ENCODE measurements around the gene NXPH4. TPM values are rescaled to one million over a fixed set of nuclear protein-coding genes. Genes with fewer than 3 reads are reported as not detected.

The NXPH4 gene
- total RNA-seq, 1 donor from 2014 or later = under 0.01 TPM

DNA sequence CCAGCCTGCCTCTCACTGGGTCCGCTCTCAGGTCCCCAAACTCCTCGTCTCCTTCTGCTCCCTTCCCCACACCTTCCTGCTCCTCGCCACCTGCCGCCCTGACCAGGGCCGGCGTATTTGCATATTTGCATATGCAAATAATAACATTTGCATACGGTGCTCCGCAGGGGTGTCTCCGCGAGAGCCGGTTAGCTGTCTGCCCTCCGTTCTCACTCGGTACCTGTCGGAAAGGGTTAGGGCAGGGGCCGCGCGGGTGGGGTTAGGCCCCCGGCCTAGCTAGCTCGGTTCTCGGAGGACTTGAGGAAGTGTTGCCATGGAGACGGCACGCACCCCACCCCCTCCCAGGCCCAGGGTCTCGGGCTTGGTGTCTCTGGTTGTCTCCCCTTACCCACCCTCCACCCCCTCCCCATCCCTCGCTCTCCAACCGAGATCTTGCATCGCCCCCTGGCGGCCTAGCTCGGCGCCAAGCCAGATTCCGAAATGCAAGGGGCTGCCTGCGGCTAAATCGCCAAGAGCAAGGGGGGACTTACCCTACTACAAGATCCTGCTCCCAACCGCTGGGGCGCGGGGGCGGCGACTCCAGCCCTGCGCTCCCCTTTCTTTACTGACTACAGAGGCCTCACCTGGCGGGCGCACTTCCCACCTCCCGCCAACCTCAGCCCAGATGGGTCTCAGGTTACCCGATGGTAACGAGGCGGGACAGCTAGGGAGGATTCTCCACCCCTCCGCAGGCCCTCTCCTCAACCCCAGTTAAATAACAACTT, 26.3 kb downstream of the NXPH4 start:
- peak in 1 of 2 donors; percentile 53 for DNase-seq (ENCODE audit: low read depth in 2 of 2)

DNA sequence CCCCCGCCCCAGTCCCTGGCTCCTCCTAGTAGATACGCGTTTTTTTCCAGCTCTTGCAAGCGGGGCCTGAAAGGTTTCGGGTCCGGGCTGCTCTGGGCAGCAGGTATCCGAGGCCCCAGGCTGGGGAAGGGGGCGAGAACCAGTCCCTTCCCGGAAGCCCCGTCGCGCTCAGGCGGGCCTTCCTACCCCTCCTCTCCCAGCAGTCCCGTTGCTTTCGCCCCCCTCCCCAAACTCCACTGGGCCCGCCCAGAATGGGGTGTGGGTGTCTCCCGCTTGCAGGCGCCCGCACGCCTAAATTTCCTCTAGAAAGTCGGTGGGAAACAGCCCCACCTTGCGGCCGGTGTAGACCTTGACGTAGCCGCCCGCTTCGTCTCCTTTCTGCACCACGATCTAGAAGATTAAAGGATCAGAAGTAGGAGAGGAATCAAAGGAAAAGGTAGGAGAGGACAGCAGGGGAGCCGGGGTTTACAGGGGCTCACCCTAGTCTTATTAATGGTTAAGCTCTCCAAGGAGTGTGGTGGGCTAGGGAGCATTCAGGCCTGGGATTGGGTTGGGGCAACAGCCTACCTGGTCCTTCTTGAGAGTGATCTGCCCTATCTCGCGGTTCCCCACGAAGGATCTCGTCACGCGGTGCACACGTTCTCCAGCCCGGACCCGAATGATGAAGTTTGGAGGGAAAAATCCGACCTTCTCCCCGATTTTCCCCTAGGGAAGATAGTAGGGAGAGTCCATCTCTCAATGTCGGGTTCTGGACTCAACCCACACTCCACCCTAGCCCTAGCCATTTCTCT, 27.1 kb downstream of the NXPH4 start:
- DNase-seq (ENCODE audit: low read depth in 2 of 2) = peak; percentile 25 to 63

DNA sequence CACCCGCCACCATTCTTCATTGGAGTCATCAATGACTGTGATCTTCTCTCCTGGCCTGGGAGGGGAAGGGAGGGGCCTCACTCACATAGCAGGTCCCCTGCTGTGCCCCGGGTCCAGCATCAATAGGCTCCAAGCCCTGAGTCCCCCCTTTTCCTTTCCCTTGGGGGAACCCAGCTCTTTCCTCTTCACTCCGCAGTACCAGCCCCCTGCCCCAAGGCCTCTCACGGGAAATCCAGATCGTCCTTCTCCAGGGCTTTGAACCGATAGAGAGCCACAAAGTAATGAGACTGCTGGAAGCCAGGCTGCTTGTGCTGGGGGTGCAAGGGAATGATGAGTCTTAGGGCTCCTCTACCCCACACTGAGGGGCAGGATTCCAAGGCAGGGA, 27.7 kb downstream of the NXPH4 start:
- DNase-seq (ENCODE audit: low read depth in 2 of 2) = no peak

DNA sequence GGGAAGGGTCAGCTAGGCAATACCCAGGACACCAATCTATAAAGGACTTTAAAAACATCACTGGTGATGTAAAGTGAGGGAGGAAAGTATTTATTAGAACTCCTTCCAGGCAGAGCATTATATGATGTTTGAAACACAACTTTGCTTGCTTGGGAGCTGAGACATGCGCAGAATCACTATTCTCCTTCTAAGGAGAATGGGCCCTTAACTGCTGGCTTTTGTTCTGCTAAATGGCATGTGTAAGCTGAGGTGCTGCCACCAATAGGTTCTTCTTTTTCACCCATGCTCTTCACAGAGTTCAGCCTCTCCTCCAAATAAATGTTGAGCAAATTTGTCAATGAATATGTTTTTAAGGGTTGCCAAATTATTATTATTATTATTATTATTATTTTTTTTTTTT, 30.4 kb downstream of the NXPH4 start:
- DNase-seq (ENCODE audit: low read depth in 2 of 2) = no peak

DNA sequence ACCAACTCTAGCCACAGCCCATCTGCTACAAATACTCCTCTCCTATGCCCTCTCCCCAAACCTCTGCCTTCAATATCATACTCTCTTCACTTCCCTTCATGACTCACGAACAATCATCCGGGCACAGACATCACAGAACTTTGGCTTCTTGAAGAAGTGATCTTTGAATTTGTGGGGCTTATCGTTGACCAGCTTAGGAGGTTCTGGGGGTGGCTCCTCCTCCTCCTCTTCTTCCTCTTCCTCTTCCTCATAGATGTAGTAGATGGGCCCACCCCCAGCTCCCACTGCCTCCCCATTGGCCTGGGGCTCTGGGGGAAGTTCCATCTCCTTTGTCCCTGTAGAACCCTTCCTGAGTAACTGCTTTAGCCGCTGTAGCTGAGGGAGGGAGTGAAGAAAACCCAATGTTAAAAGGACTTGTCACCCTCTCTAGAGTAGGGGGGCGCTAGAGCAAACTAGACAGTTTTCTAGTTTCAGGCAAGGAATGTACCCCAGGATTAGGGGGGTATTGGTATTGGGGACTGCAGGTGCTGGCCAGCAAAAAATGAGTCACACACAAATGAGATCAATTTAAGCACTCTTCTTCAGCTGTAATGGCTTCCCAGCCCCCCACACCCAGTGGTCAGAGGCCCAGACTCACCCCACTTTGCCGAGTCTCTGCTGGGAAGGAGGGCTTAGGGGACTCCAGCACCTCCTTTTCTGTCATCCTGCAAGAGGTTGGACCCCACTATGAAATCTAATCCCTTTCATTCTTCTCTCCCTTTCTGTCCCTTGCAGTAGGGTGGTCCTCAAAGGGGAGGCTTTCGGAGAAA, 32.5 kb downstream of the NXPH4 start:
- DNase-seq (ENCODE audit: low read depth in 2 of 2) = no peak

DNA sequence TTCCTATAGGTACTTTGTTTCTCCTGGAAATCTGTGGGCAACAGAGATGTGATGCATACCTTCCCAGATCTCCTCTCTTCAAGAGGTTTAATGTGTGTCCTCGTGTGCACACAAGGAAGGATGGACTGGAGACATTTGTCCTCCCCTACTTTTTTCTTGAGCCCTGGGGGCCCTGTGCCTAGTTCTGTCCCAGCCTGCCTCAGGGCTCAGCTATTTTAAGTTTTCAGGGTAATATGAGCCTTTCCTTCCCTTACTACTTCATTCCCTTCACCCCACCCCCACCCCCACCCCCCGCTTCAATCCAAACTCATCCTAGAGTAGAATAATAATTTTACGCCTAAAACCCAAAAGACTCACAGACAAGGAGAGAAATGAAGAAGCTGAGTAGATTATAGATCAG, 33.9 kb downstream of the NXPH4 start:
- no peak for DNase-seq (ENCODE audit: low read depth in 2 of 2)

DNA sequence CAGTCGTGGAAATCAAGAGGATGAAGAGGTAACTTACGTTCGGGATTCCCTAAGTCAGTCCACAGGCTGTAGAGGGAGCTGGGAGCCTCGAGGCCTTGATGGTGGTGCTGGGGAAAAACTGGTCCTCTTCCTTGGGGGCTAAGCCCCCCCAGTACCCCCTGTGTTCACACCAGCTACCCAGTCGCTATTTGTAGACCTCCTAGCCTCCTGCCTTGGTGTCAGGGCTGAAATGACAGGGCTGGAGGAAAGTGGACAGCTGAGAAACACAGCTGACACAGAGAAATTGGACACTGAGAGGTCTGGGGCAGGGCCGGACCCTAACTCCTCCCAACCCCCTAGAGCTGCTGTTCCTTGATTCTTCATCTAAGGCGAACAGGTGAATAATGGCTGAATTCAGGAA, 34.4 kb downstream of the NXPH4 start, which contains the start of gene STAC3:
Gene STAC3, minus strand, starts transcription at position 232 of the 400 bp plus-strand sequence. CDS start 1,551 bp downstream, outside the sequence.
- no peak for DNase-seq (ENCODE audit: low read depth in 2 of 2)

DNA sequence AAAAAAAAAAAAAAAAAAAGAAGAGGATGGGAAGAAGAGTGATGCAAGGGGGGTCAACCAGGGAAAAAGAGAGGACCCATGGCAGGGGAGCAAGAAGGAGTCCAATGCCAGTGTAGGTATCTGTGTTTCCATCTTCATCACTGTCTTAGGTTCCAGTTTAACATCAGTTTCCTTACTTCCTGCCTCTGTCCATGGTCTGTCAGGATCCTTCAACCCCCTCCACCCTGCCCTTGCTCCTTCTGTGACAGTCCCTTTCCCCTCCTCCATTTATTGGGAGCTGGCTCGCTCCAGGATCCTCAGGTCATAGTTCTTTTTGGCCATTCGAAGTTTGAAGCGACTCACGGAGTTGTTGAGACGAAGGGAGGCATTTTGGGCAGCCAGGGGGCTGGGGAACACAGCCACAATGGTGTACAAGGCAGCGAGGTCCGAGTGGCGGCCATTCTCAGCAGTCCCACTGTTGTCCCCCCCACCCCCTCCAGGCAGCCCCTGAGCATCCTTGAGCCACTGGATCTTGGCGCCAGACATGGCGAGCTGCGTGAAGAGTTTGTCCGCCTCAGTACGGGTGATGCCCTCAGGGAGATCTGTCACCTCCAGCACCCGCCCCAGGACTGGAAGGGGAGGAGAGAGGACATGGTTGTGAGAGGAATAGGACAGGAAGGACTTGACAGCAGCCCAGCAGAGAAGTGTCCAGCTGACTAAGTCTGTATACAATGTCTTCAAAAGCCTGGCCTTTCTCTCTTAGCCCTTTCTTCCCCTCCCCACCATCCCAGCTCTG, 38.1 kb downstream of the NXPH4 start:
- DNase-seq (ENCODE audit: low read depth in 2 of 2) = no peak

DNA sequence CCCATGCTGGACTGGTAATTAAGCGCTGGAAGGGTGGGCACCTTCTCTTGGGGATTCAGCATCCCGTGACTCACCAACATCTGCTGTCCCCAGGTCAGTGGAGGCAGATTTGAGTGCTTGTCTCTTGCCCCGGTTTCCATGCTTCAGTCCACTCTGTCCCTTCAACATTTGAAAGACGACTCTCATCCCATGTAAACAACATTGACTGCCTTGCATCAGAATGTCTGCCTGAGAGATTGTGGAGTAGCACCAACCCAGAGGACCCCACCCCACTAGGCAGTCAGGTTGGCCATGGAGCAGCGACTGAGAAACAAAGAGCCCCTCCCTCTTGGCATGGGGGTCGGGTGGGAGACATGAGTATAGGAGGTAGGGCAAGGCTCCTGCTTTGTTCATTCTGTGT, 39.3 kb downstream of the NXPH4 start:
- no peak for DNase-seq (ENCODE audit: low read depth in 2 of 2)

DNA sequence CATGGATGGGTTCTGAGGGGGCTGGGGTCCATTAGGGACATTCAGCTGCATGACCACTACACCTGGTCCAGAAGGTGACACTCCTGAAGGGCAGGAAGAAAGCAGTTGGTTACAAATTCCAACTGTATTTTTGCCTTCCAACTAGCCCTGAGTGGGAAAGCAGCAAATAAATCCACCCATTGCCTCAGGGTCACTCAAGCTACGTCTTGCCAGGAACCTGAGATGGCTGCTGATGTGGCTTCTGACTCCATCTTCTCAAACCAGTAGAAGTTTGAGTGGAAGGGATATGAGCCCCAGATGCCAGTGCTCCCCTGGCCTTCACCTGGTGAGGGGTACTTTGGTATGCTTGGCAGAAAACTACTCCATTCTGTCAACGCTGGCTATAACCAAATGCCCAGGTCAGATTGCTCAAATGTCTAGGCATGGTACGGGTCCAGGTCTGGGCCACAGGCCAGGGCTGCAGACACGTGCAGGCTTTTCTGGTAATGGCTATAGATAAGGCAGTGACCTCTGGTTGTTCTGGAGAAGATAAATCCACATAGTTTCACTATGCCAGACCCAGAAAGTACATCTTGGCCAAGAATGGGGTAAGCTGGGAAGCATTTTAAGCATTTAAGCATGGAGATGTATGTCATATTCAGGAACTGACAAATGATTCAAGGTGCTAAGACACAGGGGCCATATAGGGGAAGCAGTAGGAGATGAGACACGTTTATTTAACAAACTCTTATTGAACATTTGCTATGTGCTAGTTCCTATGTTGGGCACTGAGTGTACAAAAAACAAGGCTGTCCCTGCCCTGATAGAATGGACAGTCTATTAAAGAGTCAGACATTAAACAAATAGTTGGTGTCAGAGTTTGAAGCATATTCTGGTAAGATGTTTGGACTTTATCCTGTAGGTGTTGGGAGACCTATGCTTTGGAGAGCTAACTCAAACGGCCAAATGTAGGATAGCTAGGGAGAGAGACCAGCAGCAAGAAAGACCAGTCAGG, 42.7 kb downstream of the NXPH4 start:
- no peak for DNase-seq (ENCODE audit: low read depth in 2 of 2)

DNA sequence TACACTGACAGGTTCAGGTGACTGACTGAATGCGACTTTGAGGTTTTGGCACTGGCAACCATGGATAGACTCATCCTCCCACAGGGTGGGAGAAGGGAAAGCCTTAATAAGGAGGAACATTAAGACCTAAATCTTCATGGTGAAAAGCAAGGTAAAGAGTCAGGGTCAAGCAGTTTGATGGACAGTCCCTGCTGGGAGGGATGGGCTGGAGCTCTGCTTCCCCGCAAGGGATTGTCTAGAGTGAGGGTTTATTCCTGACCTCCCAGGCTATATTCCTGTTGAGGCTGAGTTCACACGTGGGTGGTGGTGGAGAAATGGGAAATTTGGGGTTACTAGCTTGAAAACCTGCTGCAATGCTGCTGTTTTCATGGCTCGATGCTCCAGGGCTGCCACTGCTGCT, 43.8 kb downstream of the NXPH4 start:
- no peak for DNase-seq (ENCODE audit: low read depth in 2 of 2)

DNA sequence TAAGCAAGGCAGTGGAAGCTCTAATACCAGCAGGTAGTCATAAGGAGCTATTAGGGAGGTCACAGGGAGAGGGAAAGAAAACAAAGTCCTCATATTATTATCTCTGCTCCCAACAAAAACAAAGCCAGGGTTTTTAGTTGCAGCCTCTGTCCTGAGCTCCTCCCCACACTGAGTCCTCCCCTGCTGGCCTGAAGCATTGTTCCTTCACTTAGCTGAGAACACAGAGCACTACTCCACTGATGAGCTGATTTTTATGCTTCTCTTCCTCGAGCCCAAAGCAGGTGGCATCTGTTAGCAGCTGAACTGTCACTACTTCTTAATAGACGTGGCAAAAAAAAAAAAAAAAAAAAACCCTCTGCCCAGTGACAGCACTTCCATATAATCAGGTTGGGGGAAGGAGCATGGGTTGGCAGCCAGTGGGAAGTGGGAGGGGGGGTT, 44.9 kb downstream of the NXPH4 start:
- no peak for DNase-seq (ENCODE audit: low read depth in 2 of 2)

DNA sequence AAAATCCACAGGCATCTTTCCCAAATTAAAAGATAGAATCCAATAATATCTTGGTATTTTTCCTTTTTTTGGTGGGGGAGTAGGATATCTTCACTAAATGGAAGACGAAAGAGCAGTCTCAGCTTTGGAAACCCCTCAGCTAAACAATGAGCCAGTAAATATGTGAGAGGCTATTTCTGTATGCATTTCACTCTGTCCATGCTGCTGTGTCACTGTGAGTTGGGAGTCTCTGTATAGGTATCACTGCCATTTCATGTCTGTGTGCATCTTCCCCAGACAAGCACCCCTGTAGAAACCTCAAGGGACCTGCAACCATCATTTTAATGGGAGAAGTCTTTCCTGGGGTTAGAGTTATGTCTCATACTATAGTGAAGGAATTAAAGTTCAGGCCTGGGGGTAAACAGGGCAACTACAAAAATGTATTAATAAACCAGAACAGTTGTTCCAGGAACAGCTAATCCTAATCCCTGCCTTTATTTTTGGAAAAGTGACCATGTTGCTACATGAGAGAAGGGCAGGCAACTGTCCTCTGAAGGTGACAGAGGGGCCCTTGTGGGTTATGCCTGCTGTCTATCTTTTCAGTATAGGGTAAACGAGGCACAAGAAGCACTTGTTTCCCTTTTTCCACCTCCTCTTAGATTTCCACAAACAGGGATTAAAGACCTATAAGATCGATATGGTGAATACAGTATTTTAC, 45.7 kb downstream of the NXPH4 start:
- DNase-seq (ENCODE audit: low read depth in 2 of 2) = no peak

DNA sequence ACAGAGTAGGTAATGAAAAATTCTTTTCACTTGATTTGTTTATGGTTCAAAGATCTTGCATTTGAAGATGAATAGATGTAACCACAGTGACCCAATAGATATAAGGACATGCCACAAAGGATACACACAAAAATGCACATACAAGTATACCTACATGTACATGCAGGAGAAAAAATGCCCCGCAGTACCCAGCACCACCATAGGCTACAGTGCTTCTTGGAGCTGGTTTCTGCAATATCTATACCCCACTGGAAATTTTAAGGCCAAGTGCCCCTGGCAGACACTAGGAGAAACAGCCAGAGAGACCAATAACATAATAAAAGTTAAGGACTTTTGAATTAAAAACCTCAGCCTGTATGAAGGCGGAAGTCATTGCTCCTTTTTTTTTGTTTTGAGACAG, 46.5 kb downstream of the NXPH4 start:
- no peak for DNase-seq (ENCODE audit: low read depth in 2 of 2)

DNA sequence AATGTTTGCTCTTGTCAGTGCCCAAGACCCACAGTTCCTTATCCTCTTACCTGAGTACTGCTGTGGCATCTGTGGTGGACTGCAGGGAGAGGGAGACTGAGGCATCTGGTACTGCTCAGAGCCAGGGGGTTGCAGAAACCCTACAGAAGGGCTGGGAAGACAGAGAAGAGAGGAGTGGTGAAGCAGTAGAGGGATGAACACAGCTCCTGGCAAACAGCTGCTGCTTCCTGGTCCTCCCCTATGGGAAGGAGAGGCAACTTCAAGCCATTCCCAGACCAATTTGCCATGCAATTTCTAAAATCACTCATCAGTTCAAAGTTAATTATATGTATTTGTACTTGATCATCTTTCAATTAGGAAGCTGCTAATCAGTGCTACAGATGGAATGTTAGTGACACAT, 50.1 kb downstream of the NXPH4 start:
- no peak for DNase-seq (ENCODE audit: low read depth in 2 of 2)

DNA sequence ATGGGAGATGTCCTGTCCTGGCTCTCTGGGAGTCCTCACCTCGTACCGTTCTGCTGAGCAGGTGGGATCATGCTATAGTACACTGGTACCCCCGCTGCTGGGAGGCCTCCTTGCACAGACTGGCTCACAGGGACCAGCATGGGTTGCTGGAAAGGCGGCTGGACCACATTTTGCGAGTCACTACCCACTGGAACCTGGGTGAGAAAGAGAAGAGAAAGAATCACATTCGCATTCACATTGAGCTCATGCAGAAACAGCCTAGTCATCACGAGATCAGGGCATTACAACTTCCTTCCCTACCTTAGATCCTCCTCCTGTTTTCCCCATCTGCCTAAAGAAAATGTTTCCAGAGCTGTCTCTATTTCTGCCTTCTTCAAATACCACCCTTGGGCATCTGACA, 51.7 kb downstream of the NXPH4 start:
- DNase-seq (ENCODE audit: low read depth in 2 of 2) = no peak

DNA sequence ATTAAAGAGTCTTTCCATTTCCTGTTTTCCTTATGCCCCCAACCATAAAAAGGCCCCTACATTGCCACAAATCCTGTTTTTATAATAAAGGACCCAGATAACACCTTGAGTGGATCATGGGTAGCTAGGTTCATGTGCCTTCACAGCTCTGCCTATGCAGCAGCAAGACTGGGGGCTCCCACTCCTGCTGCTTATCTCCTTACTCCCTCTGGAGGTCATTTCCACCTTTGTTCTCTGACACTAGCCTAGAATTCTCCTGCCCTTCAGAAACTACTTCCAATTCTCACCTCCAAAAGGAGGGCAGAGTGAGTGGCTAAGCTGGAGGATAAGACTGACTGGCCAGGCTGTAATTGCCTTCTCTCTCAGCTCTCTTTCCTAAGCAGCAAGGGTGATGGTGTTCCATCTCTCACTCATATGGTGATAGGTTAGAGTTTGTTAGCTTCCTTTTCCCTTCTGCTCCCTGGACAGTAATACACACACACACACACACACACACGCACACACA, 54.4 kb downstream of the NXPH4 start:
- DNase-seq (ENCODE audit: low read depth in 2 of 2) = no peak

DNA sequence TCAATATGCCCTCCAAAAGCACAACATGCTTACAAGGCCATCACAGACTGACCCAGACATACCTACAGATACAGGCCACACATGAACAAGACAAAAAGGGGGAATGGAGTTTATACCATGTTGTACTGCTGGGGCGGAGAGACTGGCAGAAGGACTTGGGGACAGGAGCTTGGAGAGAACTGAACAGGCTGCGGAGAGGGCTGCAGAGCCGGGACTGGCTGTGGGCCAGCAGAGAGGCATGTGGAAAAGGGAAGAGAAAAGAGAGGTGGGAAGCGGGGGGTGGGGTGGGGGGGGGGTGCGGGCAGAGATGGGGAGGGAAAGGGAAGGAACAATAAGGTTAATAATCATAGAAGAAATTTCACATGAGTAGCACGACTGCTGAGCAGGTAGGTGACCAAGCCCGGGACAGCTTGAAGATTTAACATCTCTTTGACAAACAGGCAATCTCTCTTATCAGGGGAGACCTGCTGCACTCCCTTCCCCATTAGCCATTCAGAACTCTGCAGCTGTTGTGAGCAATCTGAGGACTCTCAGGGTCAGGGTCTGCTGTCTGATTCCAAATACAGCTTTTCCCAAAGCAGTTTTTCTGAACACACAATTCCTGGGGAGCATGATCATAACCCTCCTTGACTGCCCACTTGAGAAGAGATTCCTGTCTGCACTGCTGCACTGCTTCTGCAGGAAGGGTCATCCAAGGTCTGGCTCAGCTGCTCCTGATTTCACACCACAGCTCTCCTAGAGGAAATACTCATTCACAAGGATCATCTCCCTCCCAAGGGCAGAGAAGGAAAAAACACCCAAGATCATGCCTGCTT, 56.0 kb downstream of the NXPH4 start:
- peak in 1 of 2 donors; percentile 42 for DNase-seq (ENCODE audit: low read depth in 2 of 2)
